Stimulated activated CD8-positive, alpha-beta memory T cell treated with anti-CD3 and anti-CD28 coated beads, Interleukin-4, amount 100 ng/mL, for 24 hours (primary cell): ENCODE data around the gene MARF1.
"Not testable (repeated sequence)": the region's sequence is repeated elsewhere in the genome, so short reads cannot be mapped to it uniquely, and the experiment has no call there.

Experiments
- DNase-seq: peaks from one replicate; pipeline ENCODE4 v3.0.0-alpha.2; 2020; ENCODE audit warnings: low read depth

The MARF1 gene

GRCh38 chr16:15618392-15618791 lies 24.6 kb downstream of the MARF1 start:
- no peak for DNase-seq

- no peak for DNase-seq
These were observed 25.1 kb downstream of the MARF1 start for GRCh38 chr16:15617901-15618300.

DNA sequence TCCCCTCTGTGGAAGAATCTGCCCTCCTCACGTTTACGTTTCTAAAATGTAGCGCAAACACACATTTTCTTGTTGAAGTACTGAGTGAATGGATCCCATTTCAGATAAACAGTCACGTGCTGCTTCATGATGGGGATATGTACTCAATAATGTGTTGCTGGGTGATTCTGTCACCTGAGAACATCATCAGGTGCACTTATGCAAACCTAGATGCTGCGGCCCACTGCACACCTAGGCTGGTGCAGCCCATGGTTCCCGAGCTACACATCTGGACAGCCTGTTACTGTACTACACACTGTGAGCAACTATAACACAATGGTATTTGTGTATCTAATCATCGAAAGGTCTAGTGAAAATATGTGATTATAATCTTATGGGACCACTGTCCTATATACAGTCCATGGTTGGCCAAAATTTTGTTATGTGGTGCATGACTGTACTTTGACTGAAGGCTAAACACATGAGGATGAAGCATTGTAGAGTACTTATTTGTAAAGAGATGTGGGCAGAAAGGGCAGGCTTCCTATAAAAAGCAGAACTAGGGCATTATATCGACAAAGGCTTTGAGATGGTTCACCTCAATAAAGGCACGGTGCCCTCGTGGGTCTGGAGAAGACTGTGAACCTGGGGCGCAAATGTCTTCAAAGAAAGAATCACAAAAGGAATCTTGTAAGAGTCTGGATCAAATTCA lies 26.3 kb downstream of the MARF1 start:
- no peak for DNase-seq

GRCh38 chr16:15616012-15616411 lies 26.9 kb downstream of the MARF1 start:
- no peak for DNase-seq

- DNase-seq, result no peak
These were observed 29.3 kb downstream of the MARF1 start for GRCh38 chr16:15613676-15614075.

DNA sequence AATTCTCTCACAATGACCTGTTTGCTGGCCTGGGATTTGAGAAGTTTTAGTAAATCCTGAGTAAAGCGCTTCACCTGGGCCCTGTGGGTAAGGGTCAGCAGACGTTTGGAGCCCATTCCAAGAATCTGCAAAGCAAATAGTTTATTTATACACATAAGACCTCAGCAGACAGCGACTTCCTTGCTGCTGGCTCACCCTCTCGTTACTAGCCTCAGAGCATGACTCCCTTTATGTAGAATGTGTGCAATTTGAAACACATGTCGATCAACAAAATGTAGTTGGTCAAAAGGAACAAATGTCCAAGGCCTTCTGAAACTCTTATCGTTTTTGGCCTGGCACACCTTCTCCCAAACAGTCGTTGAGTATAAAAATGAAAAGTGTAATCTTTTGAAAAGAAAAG lies 31.3 kb downstream of the MARF1 start:
- no peak for DNase-seq

- DNase-seq, result no peak
These were observed 32.5 kb downstream of the MARF1 start for GRCh38 chr16:15610369-15610871.

DNA sequence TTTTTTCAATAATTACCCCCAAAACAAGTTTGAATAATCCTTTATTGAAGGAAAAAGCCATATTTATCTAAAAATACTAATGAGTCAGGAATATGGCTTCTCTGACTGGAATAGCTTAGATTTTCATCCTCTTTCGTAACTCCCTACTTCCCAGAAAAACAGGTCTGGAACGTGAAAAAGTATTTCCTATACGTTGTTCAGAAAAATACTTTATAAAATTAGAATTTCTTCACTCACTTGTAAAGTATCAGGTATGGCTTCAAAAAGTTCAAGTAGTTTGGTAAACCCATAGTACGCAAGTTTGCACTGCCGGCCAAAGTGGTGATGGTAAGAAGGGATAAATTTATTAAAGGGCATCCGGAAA lies 33.7 kb downstream of the MARF1 start:
- no peak for DNase-seq

GRCh38 chr16:15608398-15609285 lies 34.3 kb downstream of the MARF1 start:
- no peak for DNase-seq

DNA sequence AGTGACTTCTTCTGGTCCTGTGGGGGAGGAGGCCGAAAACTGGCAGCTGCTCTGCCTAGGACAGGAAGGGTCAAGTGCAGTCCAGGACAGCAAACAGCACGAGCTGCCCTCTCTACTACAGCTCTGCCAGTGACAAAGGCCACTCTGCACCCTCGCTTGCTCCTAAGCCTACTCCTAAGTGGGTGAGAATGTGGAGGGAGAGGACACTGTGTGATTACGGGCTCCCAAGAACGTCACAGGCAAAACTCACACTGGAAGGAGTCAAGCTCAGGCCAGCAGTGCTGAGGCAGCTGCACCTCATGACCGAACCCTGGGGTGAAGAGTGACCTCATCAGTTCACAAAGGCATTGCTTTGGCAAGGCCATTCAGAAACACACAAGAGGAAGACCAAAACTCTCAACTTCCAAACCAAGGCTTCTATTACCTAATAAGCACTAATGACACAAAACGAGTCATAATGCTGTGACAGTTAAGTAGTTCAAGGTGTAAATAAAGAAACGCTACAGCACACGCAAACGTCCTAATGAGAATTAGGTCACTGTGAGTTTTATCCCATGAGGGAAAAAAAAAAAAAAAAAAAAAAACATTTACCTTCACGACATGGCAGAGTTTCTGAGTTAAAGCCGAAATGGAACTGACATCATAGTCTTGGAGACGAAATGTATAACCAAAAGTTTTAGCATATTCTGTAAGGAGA lies 35.1 kb downstream of the MARF1 start:
- DNase-seq, result no peak

GRCh38 chr16:15607221-15607699 lies 35.7 kb downstream of the MARF1 start:
- not testable (repeated sequence) for DNase-seq

DNA sequence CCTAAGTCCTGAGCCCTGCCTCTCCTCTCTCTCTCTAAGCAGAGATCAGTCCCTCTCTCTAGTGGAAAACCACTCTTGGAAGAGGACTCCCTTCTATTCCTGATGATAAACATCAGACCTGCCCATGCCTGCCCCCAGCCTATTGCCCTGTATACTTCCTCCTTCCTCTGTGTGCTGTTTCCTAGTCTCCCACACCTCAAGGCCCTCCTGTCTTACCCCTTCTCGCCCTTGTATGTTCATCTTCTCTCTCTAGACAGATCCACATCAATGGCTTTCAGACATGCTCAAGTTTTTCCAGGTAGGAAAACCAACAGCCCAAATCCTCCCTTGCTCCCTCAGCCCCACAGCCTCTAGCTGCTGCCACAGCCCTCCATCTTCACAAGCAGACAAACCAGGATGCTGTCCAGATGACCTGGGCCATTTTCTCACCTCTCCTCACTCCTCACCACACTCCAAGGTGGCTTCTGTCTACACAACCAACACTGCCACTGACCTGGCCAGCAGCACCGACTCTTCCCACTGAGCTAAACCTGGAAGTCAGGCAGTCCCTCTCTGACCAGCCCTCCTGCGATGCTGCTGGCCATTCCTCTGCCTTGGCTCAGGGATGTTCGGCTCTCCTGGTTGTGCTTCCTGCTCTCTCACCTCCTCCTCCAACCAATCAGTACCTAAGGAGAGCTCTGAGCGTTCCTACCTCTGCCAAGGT lies 36.3 kb downstream of the MARF1 start:
- DNase-seq, result no peak

DNA sequence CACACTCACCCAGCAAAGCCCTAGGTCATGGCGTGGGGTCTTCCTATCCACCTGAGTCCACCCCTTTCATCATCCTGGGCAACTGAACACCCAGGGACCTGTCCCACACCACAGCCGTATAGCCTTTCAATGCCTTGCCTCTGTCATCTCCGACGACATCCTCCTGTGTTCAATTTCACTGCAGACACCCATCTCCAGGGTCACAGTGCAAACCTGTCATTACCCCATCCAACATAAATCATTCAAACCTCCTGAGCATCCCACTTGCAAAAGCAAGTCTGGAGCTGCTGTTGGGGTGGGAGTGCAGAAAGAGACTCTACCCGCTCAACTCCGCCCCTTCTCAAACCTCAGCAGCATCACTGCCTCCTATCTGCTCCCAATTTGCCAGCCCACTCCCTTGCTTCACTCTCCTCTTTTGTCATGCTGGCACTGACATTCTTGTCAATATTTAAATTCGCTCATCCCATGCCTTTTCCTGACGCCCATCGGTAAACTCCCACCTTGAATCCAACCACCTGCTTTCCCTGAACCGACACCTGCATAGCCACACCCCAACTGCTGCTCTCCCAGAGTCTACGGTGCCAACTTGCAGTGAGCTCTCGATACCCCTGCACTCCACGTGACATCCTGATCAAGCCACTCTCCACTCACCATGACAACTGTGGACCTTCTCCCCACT lies 37.0 kb downstream of the MARF1 start:
- no peak for DNase-seq

DNA sequence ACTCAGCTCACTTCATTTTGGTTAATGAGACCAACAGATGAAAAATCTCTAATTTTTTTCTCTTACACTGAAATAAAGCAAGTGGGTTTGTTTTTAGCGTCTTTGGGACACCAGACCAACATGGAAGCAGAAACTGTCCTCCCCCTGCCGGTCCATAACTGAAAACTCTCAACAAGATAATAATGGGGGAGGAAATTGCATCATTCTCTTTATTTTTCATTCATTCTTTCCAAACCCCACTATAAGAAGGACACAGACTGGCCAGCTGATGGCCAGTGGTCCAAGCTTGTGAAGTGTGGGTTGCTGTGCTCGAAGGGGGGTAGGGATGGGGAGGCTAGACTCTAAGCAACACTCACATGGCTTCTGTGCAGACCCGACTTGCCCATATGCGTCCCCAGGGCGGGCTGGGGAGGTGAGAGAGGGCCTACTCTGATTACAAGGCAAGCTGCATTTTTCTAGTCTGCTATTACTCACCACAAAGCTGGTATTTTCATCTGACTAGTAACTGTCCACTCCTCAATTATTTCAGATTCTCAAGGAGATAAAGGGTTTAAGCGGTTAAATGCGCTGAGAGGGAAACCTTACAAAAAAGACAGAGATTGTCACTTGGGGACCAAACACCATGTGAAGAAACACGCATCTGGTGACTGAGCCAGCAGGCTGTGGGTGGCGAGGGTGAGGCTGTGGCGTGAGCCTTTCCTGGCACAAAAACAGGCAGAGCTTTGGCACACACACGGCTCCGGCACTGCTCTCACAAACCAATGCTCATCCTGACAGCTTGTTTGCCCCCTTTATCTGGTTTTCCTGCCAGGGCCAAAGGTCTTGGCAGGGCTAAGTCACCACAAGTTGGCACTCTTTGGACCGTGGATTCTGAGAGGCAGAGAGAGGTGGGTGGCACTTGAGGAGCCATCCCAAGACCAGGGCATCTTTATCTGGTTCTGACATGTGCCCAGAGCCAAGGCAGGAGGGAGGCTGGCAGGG lies 38.2 kb downstream of the MARF1 start:
- no peak for DNase-seq

GRCh38 chr16:15602285-15603044 lies 40.5 kb downstream of the MARF1 start:
- DNase-seq, result no peak

DNA sequence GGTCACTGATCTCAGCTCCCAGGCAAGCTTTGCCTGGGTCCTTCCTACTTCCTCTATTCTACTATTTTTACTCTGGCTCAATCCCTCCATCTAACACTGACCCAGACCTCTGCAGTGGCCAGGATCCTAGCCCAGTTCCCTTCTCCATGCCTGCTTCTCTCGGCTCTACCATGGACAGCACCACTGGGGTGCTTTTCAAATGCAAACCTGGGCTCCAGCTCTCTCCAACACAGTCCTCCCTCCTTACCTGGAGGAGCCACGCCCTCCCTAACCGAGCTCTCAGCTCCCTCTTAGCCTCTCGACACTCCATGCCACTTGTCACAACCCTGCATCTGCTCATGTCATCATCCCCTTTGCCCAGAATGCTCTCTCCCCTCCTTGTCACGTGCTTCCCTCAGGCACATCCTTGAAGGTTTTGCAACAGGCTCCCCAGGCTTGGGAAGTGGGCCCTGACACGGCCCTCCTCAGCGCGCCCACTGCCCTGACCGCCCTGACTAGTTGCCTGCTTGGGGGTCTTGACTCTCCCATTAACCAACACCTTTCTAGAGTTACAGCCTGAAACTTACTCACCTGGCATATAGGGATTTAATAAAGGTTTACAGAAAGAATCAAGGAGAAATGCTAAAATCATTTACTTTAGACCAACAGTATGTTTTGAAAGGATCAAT lies 41.6 kb downstream of the MARF1 start:
- no peak for DNase-seq

DNA sequence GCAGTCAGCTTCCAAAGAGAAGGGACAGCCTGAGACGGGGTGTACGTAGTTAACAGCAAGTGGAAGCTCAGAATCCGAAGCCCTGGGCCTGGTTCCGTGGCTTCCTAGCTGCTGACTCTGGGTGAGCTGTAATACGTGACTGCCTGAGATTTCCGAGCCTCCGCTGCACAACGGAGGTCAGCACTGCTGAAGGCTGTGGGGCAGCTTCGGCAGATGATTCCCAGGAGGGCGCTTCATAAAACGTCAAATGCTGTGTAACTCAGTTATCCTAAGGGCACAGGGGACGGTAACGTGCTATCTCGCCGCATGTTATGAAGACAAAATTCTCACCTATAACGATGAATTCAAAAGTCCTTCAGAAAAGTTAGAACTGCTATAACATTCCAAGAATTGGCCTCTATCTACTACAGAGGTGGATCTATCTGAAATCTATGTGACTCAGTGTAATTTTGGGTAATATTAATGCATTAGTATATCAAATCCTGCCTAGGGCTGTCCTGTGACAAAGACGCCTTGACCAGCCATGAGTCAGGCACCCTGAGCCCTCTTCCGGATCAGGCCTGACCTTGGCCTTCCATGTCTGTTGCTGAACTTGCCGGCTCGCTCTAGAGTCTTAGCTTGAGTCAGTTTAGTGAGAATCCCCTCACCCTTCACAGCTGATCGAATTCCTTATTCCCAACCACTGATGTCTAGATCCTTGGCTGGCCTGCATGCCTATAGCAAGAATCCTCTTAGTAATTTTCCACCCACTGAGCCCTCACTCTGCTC lies 43.5 kb downstream of the MARF1 start:
- no peak for DNase-seq

GRCh38 chr16:15598648-15599190 lies 44.2 kb downstream of the MARF1 start:
- DNase-seq, result no peak
